GM18520 (cell line): Measurements from ENCODE around the gene ARHGAP33.

Source experiments
- ATAC-seq: cut with Tn5 transposase; IDR thresholded peaks from one replicate; pipeline ENCODE4 v1.9.1; 2021; ENCODE audit not compliant: unreplicated experiment

Gene ARHGAP33

GRCh38 chr19:35739275-35740107 lies 35.9 kb upstream of the ARHGAP33 start:
- no peak for ATAC-seq

GRCh38 chr19:35740108-35740422 lies 35.3 kb upstream of the ARHGAP33 start:
- ATAC-seq, result no peak

- peak; percentile 40 for ATAC-seq
Observed at GRCh38 chr19:35740423-35741202, 34.8 kb upstream of the ARHGAP33 start.

GRCh38 chr19:35741203-35741515 lies 34.2 kb upstream of the ARHGAP33 start:
- no peak for ATAC-seq

GRCh38 chr19:35742121-35742724 lies 33.1 kb upstream of the ARHGAP33 start, which contains the start of gene IGFLR1:
Gene IGFLR1 (minus strand): TSS chr19:35742452. CDS start chr19:35741180, 1,272 bp downstream.
- ATAC-seq, result no peak

- ATAC-seq, result no peak
Observed at GRCh38 chr19:35743640-35744429, 31.5 kb upstream of the ARHGAP33 start.

- ATAC-seq, result peak; percentile 14
Observed at GRCh38 chr19:35744430-35745327, 30.7 kb upstream of the ARHGAP33 start.

GRCh38 chr19:35745328-35746086 lies 29.9 kb upstream of the ARHGAP33 start, which contains the start of the genes PSENEN and U2AF1L4:
Gene PSENEN (plus strand): TSS chr19:35745651. CDS start chr19:35745931, 280 bp downstream.
Gene U2AF1L4 (minus strand): TSS chr19:35745418. CDS start chr19:35745391, 27 bp downstream.
- ATAC-seq, result peak; percentile 45

- no peak for ATAC-seq
Observed at GRCh38 chr19:35746087-35746462, 29.3 kb upstream of the ARHGAP33 start.

- ATAC-seq, result no peak
Observed at GRCh38 chr19:35746531-35746930, 28.8 kb upstream of the ARHGAP33 start.

- peak; percentile 71 for ATAC-seq
Observed at GRCh38 chr19:35748106-35749020, 27.0 kb upstream of the ARHGAP33 start, which contains the start of gene LIN37. Gene LIN37 (plus strand): TSS chr19:35748576. CDS start chr19:35748725, 149 bp downstream.

GRCh38 chr19:35750167-35750566 lies 25.2 kb upstream of the ARHGAP33 start:
- no peak for ATAC-seq

- no peak for ATAC-seq
Observed at GRCh38 chr19:35751839-35752745, 23.3 kb upstream of the ARHGAP33 start.

GRCh38 chr19:35752746-35753350 lies 22.5 kb upstream of the ARHGAP33 start:
- no peak for ATAC-seq

- ATAC-seq, result no peak
Observed at GRCh38 chr19:35753634-35754369, 21.6 kb upstream of the ARHGAP33 start.
